ENCODE results near the gene CMTM4. TPM values are rescaled to one million over a fixed set of nuclear protein-coding genes. Genes with fewer than 3 reads are reported as not detected.

CMTM4 gene
- total RNA-seq, 1 experiment from 2014 or later, result 77.8 TPM

GRCh38 chr16:66661210-66661560 lies 35.4 kb downstream of the CMTM4 start:
- no peak overlapping the region for H3K4me3 ChIP-seq (replicated peaks in 1 of 2; ENCODE audit: low read depth in 1 of 2, low read length in 2 of 2)
- POLR2A ChIA-PET, result no interaction called here

More at GRCh38 chr16:66661210-66661560, 35.4 kb downstream of the CMTM4 start:
- BruUV-seq (replicated peaks), result no TSS peak
- TF ChIP-seq ATF3 (IDR thresholded peaks at IDR 0.05), result no peak
- no peak for TF ChIP-seq EZH2phosphoT487 (IDR thresholded peaks at IDR 0.05; ENCODE audit: borderline replicate concordance)
- no peak for TF ChIP-seq ZFX (IDR thresholded peaks at IDR 0.05)
- no peak for TF ChIP-seq CTCF (IDR thresholded peaks at IDR 0.05 in 2 of 3, conservative IDR thresholded peaks at IDR 0.05 in 1 of 3; ENCODE audit: borderline replicate concordance in 1 of 3, insufficient read depth in 1 of 3, low read depth in 2 of 3, low read length in 2 of 3)
- TF ChIP-seq REST (IDR thresholded peaks at IDR 0.05; ENCODE audit: low read depth), result no peak
- TF ChIP-seq POLR2AphosphoS5 (IDR thresholded peaks at IDR 0.05; ENCODE audit: low read depth, low read length), result no peak
- no peak for TF ChIP-seq JUND (IDR thresholded peaks at IDR 0.05)
- no peak for TF ChIP-seq YY1 (IDR thresholded peaks at IDR 0.05; ENCODE audit: extremely low read depth, insufficient replicate concordance, low read depth, low read length)
- TF ChIP-seq SRF (IDR thresholded peaks at IDR 0.05; ENCODE audit: low read depth), result no peak
- no peak for TF ChIP-seq ZBTB33 (IDR thresholded peaks at IDR 0.05; ENCODE audit: extremely low read depth, insufficient replicate concordance, low read length)
- no peak for TF ChIP-seq EZH2 (IDR thresholded peaks at IDR 0.05)
- no peak for TF ChIP-seq ZNF274 (IDR thresholded peaks at IDR 0.05; ENCODE audit: low read depth, low read length)
- TF ChIP-seq POLR2A (IDR thresholded peaks at IDR 0.05; ENCODE audit: borderline replicate concordance, extremely low read depth, insufficient read depth, insufficient read length), result no peak
- TF ChIP-seq CEBPB (IDR thresholded peaks at IDR 0.05; ENCODE audit: low read depth), result no peak
- no peak for TF ChIP-seq TCF7L2 (IDR thresholded peaks at IDR 0.05; ENCODE audit: borderline replicate concordance, extremely low read depth, insufficient read depth, insufficient read length)
- TF ChIP-seq ELF1 (IDR thresholded peaks at IDR 0.05; ENCODE audit: borderline replicate concordance, low read depth), result no peak
- no peak for TF ChIP-seq FOSL1 (IDR thresholded peaks at IDR 0.05; ENCODE audit: low read depth)
- TF ChIP-seq SP1 (IDR thresholded peaks at IDR 0.05; ENCODE audit: low read depth), result no peak
- H3K79me2 ChIP-seq (ENCODE audit: insufficient read depth, low read length), result peaks cover 48% of the 10 kb centered on the region; the same call in 1 of the 2 replicates
- no peak for DNase-seq (ENCODE audit: low read depth, low spot score)
- H2AFZ ChIP-seq (ENCODE audit: low read depth, low read length, poor library complexity, severe bottlenecking), result no peak overlapping the region
- no peak overlapping the region for H3K4me2 ChIP-seq (ENCODE audit: low read length)
- RAD21 ChIA-PET (ENCODE audit: low non-redundant PET in 1 of 2, low total read pairs in 2 of 2, uncharacterized antibody in 2 of 2, unreplicated experiment in 2 of 2), result no interaction called here
- no peaks in the 10 kb centered on the region for H3K36me3 ChIP-seq (ENCODE audit: control insufficient read depth in 1 of 2, insufficient read depth in 2 of 2, low read length in 2 of 2)
- H4K20me1 ChIP-seq (ENCODE audit: insufficient read depth), result no peaks in the 10 kb centered on the region
- intact Hi-C loops (cut with micrococcal nuclease), result no loop called here
- H3K9me2 ChIP-seq (ENCODE audit: insufficient read depth), result no peaks in the 10 kb centered on the region
- CTCF ChIA-PET, result interaction anchor here (1.5 to 1.7 kb wide), 2 partner anchors 10 to 53 kb away, joined by 5 to 21 read pairs; no protein-coding TSS in a partner anchor
- H3K27me3 ChIP-seq (ENCODE audit: insufficient read depth, low read length), result no peaks in the 10 kb centered on the region
- peaks cover 3 to 10% of the 10 kb centered on the region in 2 experiments; a peak in 2 of 4 replicates for H3K4me1 ChIP-seq (ENCODE audit: control insufficient read depth in 1 of 2, insufficient read depth in 2 of 2, low read length in 2 of 2)
- H3K27ac ChIP-seq (ENCODE audit: low read depth, low read length), result no peak overlapping the region
- ATAC-seq, result no peak
- no peak overlapping the region for H3K9ac ChIP-seq (ENCODE audit: low read length)
- H3K9me3 ChIP-seq (ENCODE audit: control insufficient read depth in 1 of 2, insufficient read depth in 1 of 2, low read depth in 1 of 2, low read length in 2 of 2), result no peaks in the 10 kb centered on the region

All from HCT116 (cell line).